Fibroblast of skin of right biceps (primary cell): ENCODE results near the gene WNT7B.

Experiments
- DNase-seq: peaks from one replicate; pipeline ENCODE4 v3.0.0-alpha.2; 2013

WNT7B gene

GRCh38 chr22:45977003-45977411, at the start of gene WNT7B:
Gene WNT7B (minus strand): TSS chr22:45977162. CDS start chr22:45976754, 408 bp downstream.
- DNase-seq: no peak

- no peak for DNase-seq
Observed at GRCh38 chr22:46025973-46026898, 49.3 kb upstream of the WNT7B start.

GRCh38 chr22:46025225-46025972, 48.4 kb upstream of the WNT7B start:
- no peak for DNase-seq

- no peak for DNase-seq
Observed at GRCh38 chr22:46024136-46024840, 47.3 kb upstream of the WNT7B start.

GRCh38 chr22:46023558-46023981, 46.6 kb upstream of the WNT7B start:
- peak; percentile 86 for DNase-seq

GRCh38 chr22:46022881-46023512, 46.0 kb upstream of the WNT7B start:
- no peak for DNase-seq

- DNase-seq: no peak
Observed at GRCh38 chr22:46021577-46021976, 44.6 kb upstream of the WNT7B start.

- DNase-seq: no peak
Observed at GRCh38 chr22:46019351-46019750, 42.4 kb upstream of the WNT7B start.

- DNase-seq: no peak
Observed at GRCh38 chr22:46018859-46019258, 41.9 kb upstream of the WNT7B start.

GRCh38 chr22:46017166-46017565, 40.2 kb upstream of the WNT7B start:
- peak; percentile 57 for DNase-seq

- DNase-seq: peak; percentile 98
Observed at GRCh38 chr22:46013460-46014416, 36.8 kb upstream of the WNT7B start.

GRCh38 chr22:46012881-46013281, 35.9 kb upstream of the WNT7B start:
- no peak for DNase-seq

GRCh38 chr22:46012182-46012880, 35.4 kb upstream of the WNT7B start:
- DNase-seq: no peak

GRCh38 chr22:46011627-46012181, 34.7 kb upstream of the WNT7B start:
- DNase-seq: no peak

- no peak for DNase-seq
Observed at GRCh38 chr22:46010951-46011626, 34.1 kb upstream of the WNT7B start.

GRCh38 chr22:46010207-46010867, 33.4 kb upstream of the WNT7B start:
- DNase-seq: peak; percentile 58

- DNase-seq: no peak
Observed at GRCh38 chr22:46009730-46010129, 32.8 kb upstream of the WNT7B start.

- no peak for DNase-seq
Observed at GRCh38 chr22:46008836-46009596, 32.1 kb upstream of the WNT7B start.

- DNase-seq: no peak
Observed at GRCh38 chr22:46008291-46008690, 31.3 kb upstream of the WNT7B start.
